Cerebellar nuclear complex (tissue), 1 donor: ENCODE measurements around the gene TIMM10.

ENCODE experiments used
- DNase-seq, 2 experiments: peaks; one replicate each; lab custom pipeline; 2025; lab: John Stamatoyannopoulos, UW

TIMM10 gene

GRCh38 chr11:57502376-57502775, 28.2 kb downstream of the TIMM10 start:
- DNase-seq, result no peak

GRCh38 chr11:57501953-57502352, 28.6 kb downstream of the TIMM10 start:
- no peak for DNase-seq

- DNase-seq, result no peak
Observed at GRCh38 chr11:57500926-57501325, 29.6 kb downstream of the TIMM10 start.

- DNase-seq, result no peak
Observed at GRCh38 chr11:57500515-57500914, 30.0 kb downstream of the TIMM10 start.

- DNase-seq, result no peak
Observed at GRCh38 chr11:57499983-57500461, 30.5 kb downstream of the TIMM10 start.

- peak; percentile 71 to 90 for DNase-seq
Observed at GRCh38 chr11:57499413-57499982, 31.1 kb downstream of the TIMM10 start.

GRCh38 chr11:57498540-57498939, 32.0 kb downstream of the TIMM10 start:
- no peak for DNase-seq

- no peak for DNase-seq
Observed at GRCh38 chr11:57497303-57498247, 33.0 kb downstream of the TIMM10 start.

- no peak for DNase-seq
Observed at GRCh38 chr11:57496109-57496820, 34.3 kb downstream of the TIMM10 start.

GRCh38 chr11:57493507-57494503, 36.7 kb downstream of the TIMM10 start:
- no peak for DNase-seq

GRCh38 chr11:57491371-57492061, 39.0 kb downstream of the TIMM10 start:
- DNase-seq, result no peak

- DNase-seq, result no peak
Observed at GRCh38 chr11:57490456-57491248, 39.9 kb downstream of the TIMM10 start.

- no peak for DNase-seq
Observed at GRCh38 chr11:57487920-57488659, 42.5 kb downstream of the TIMM10 start.

GRCh38 chr11:57487021-57487778, 43.4 kb downstream of the TIMM10 start:
- no peak for DNase-seq

- no peak for DNase-seq
Observed at GRCh38 chr11:57485217-57485990, 45.1 kb downstream of the TIMM10 start.

GRCh38 chr11:57484141-57484710, 46.3 kb downstream of the TIMM10 start:
- DNase-seq, result no peak

GRCh38 chr11:57483562-57483918, 47.0 kb downstream of the TIMM10 start:
- no peak for DNase-seq
